ENCODE data around the gene PPP2R2B.
"Not testable (repeated sequence)": the region's sequence is repeated elsewhere in the genome, so short reads cannot be mapped to it uniquely, and the experiment has no call there.

Gene PPP2R2B

DNA sequence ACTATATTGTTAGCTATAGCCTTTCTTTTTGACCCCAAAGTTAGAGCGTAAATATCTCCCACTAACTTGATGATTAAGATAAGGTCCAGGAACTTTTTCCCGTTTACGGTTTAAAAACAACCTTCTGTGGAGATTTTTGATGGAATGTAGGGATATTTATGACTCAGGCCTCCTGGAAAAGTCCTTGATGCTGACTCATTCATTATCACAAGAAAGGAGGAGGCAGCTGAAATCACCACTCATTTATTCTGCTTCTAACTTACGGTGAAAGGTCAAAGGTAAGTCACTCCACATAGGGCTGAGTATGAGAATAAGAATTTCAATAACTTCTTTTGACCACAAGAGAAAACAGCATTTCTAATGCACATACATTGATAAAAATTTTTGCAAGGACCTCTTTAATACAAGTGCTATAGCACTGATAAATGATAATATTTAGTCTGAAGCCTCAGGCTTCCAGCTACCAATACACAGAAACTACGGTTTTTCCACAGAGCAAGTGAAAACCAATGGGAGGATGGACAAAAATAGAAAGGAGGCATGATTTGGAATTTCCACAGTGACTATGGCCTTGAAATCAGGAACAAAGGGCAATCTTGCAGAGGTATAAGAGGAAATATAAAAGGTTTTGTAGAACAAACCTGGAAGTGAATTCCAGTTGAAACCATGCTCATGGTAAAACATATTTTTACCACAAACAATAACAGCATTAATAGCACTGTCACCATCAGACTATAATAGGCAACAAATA, 146.5 kb downstream of the PPP2R2B start:
- no peak for DNase-seq

DNA sequence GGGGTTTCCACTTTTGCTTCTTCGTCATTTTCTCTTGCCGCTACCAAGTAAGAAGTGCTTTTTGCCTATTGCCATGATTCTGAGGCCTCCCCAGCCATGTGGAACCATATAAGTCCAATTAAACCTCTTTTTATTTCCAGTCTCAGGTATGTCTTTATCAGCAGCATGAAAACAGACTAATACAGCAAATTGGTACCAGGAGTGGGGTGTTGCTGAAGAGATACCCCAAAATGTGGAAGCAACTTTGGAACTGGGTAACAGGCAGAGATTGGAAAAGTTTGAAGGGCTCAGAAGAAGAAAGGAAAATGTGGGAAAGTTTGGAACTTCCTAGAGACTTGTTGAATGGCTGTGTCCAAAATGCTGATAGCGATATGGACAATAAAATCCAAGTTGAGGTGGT, 149.8 kb downstream of the PPP2R2B start:
- DNase-seq: not testable (repeated sequence)

GRCh38 chr5:146726891-146727290, 151.7 kb downstream of the PPP2R2B start:
- DNase-seq: no peak

DNA sequence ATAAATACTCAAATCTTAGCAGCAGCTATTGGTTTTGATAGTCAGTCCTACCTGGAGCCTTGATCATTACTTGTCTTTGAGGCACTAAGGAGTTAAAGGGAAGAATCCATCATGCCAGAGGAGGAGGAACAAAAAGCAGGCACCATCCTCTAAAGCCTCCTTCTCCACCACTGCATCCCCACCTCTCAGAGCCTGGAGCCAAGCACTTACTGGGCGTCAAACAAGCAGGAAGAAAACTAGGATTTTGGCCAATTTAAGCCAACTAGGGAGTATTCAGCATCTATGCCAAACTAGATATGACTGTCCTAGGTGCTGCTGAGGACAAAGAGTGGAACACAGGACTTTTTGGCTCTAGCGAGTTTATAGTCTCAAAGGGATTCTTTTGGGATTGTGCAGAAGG, 152.5 kb downstream of the PPP2R2B start:
- DNase-seq: no peak

GRCh38 chr5:146725025-146725424, 153.5 kb downstream of the PPP2R2B start:
- DNase-seq: no peak

- peak; percentile 2 for DNase-seq
These were observed 156.2 kb downstream of the PPP2R2B start for GRCh38 chr5:146722361-146722779.

DNA sequence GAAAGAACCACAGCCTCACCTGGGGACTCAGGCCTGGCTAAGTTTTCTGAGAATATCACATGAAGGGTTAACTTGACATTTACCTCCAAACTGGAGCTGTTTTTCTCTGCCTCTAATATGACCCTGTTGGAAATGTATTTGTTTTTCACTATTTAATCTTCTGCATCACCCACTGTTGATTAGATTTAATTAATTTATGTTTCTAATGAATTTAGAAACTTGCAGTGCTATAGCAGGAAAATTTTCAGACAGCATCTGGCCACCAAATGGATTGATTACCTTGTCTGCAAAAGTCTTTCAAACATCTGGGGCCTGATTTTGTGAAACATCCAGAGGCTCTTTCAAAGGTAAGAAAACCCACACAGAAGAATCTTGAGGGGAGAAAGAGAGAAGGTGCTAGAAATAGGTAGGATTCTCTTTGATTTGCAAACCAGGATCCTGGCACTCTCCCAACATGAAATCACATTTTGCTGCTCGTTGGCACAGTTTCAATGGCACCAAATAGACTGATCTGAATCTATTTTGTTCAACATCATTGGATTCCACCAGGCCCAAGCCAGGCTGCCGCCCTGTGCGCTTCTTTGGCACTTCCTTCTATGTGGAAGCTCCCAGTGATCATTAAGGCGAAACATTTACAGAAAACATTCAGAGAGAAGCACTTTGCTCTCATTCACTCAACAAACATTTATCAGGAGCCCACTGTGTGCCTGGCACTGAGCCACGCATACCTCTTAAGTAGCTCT, 157.3 kb downstream of the PPP2R2B start:
- DNase-seq: no peak

DNA sequence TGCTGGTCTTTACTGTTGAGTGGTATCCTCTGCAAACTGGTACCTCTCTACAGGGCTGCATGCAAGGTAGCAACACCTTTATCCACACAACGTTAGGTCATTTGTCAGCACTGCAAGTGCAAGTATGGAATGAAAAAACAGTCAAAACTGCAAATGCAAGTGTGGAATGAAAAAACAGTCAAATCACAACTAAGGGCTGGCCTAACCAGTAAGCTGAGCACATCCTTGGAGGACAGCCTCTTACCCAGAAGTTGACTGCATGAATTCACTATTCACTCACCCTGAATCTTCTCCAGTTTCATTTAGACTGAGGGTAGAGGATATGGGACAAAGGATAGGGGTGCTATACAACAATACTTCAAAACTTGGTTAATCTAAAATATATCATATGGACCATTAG, 158.4 kb downstream of the PPP2R2B start:
- DNase-seq: no peak

DNA sequence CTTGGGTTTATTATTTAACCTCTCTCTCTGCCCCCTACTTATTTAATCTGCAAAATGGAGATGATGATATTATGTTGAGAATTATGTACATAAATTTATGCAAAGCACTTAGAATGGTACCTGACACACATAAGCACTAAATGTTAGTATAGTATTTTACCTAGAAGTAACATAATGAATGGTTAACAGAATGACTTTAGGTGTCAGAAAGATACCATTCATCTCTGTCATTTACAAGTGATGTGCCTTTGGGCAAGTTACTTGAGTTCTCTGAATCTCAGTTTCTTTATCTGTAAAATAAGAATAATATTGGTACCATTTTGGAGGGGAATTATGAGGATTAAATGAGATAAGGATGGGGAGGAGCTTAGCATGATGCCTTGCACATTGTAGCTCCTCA, 159.4 kb downstream of the PPP2R2B start:
- DNase-seq: no peak

GRCh38 chr5:146718609-146719008, 159.9 kb downstream of the PPP2R2B start:
- no peak for DNase-seq

DNA sequence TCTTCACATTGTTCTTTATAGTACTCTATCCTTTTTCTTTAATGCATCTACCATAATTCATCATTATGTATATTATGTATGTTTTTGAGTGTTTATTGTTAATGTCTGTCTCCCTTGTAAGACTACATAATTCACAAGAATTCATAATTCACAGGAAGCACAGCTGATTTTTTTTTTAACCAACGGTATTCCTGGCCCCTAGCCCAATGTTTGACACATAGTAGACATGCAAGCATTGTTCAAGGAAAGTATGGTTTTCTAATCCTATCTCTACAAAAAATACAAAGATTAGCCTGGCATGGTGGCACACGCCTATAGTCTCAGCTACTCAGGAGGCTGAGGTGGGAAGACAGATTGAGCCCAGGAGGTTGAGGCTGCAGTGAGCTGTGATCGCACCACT, 160.6 kb downstream of the PPP2R2B start:
- no peak for DNase-seq

- no peak for DNase-seq
These were observed 161.9 kb downstream of the PPP2R2B start for GRCh38 chr5:146716636-146717035.

- no peak for DNase-seq
These were observed 168.2 kb downstream of the PPP2R2B start for GRCh38 chr5:146710348-146710747.

DNA sequence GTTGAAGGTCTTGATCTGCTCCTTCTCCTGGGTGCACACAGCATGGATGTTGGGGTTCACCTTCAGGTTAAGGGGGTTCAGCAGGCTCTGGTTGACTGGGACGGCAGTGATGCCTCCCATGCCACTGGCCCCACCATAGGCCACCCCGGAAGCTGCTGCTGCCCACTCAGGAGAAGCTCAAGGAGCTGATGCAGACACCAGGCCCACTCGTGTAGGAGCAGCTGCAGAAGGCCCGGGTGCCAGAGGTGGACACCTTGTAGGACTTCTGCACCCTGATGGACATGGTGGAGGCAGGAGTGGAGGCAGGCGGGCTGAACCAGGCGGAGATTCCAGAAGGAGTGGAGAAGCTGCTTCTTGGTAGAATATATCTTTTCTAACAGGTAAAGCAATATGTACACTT, 171.2 kb downstream of the PPP2R2B start:
- no peak for DNase-seq

GRCh38 chr5:146706321-146706972, 172.1 kb downstream of the PPP2R2B start:
- no peak for DNase-seq

- DNase-seq: no peak
These were observed 173.4 kb downstream of the PPP2R2B start for GRCh38 chr5:146704949-146705665.

GRCh38 chr5:146703899-146704298, 174.7 kb downstream of the PPP2R2B start:
- no peak for DNase-seq

DNA sequence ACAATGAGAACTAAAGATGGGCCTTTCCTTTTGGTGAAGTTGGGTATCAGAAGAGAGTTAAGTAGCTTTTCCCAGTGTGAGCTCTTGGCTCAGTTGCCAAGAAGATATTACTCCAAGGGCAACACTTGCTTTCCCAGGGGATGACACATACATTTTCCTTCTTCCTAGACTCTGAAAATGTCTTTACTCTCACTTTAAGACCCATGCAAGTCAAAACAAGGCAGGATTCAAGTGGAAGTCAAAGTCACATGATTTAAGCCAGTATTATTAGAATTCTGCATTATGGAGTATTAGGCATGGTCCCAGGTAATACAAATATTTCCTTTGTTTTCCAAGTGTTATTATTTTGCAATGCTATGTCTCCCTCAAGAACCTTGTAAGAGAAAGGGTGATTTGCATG, 175.1 kb downstream of the PPP2R2B start:
- no peak for DNase-seq

GRCh38 chr5:146699664-146700418, 178.7 kb downstream of the PPP2R2B start:
- no peak for DNase-seq

GRCh38 chr5:146699138-146699537, 179.4 kb downstream of the PPP2R2B start:
- DNase-seq: no peak

DNA sequence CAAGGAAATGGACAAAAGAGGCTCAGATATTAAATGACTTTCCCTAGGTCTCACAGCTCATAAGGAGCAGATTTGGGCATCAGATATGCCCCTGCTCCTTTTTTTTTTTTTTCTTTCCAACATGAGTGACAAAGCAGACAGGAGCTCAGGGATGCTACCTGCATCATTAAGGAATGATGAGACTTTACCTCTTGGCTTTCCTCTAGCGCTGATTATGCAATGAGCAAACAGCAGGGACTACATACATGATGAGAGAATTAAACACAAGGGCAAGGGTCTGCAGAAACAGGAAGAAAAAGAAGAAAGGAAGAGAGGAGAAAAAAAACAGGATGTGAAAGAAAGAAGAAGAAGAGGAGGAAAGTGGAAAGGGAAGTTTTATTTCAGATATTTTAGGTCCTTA, 179.9 kb downstream of the PPP2R2B start:
- DNase-seq: no peak

- no peak for DNase-seq
These were observed 181.3 kb downstream of the PPP2R2B start for GRCh38 chr5:146697211-146697610.

- no peak for DNase-seq
These were observed 182.9 kb downstream of the PPP2R2B start for GRCh38 chr5:146695646-146696045.

Data from inflammatory macrophage treated with lipopolysaccharide for 4 hours (primary cell).